NT2/D1 (cell line): ENCODE results near the gene ANLN.

ENCODE experiments used
- SUZ12 ChIP-seq: IDR thresholded peaks from 2 replicates; pipeline ENCODE4 v1.6.1; 2011; ENCODE audit not compliant: insufficient read length, insufficient read depth; ENCODE audit errors: extremely low read depth
- YY1 ChIP-seq: IDR thresholded peaks from 2 replicates; pipeline ENCODE4 v1.6.1; 2011; ENCODE audit not compliant: insufficient read length, insufficient read depth

GRCh38 chr7:36469236-36469635 is 79.6 kb downstream of the ANLN start:
- no peak for TF ChIP-seq SUZ12
- TF ChIP-seq YY1: no peak
